Natural killer cell treated with Interleukin-12 subunit alpha and Interleukin-12 subunit beta and Interleukin-15 and Interleukin-18, amount 100 ng/mL, for 72 hours (primary cell): ENCODE measurements around the gene NSUN7. TPM values are rescaled to one million over a fixed set of nuclear protein-coding genes. Genes with fewer than 3 reads are reported as not detected.
A peak's percentile ranks its signal among the peaks of the same experiment; 100 is the strongest.

Source experiments
- ATAC-seq, 2 donors: fragments of 150-1000 bp; cut with Tn5 transposase in 1 of 2; sonication (Bioruptor Pico), chemical (Tn5 transposase) in 1 of 2; 2 replicates each; pipeline ENCODE4 v1.10.0; 2021
- DNase-seq: peaks from one replicate; pipeline ENCODE4 v3.0.0; 2022; ENCODE audit warnings: low spot score
- H3K27ac Mint-ChIP-seq, 2 donors: 1 replicate in 1 of 2; 2 replicates in 1 of 2; pipeline ENCODE4 v1.8.0; 2022; ENCODE audit warnings: mixed read lengths in 2 of 2, mild to moderate bottlenecking in 1 of 2, moderate library complexity in 1 of 2
- H3K27me3 Mint-ChIP-seq, 2 donors: 1 replicate in 1 of 2; 2 replicates in 1 of 2; pipeline ENCODE4 v1.8.0; 2022; ENCODE audit warnings: mixed read lengths in 2 of 2
- H3K36me3 Mint-ChIP-seq: one replicate; pipeline ENCODE4 v1.8.0; 2022; ENCODE audit warnings: mixed read lengths
- H3K4me1 Mint-ChIP-seq, 2 donors: 1 replicate in 1 of 2; 2 replicates in 1 of 2; pipeline ENCODE4 v1.8.0; 2022; ENCODE audit warnings: low read depth in 2 of 2, mixed read lengths in 2 of 2, mild to moderate bottlenecking in 1 of 2
- H3K4me3 Mint-ChIP-seq: one replicate; pipeline ENCODE4 v1.8.0; 2022; ENCODE audit warnings: mixed read lengths
- H3K9me3 Mint-ChIP-seq: 2 replicates; pipeline ENCODE4 v1.8.0; 2022; ENCODE audit warnings: mixed read lengths
- total RNA-seq, 2 donors: library from RNA; stranded (reverse); gene quantifications; one replicate each; pipeline ENCODE4 v1.2.3, GENCODE V29; 2022

NSUN7 gene
- total RNA-seq, 2 donors from 2014 or later: 0.12 TPM; not detected in 1

GRCh38 chr4:40837094-40837870 lies 87.5 kb downstream of the NSUN7 start:
- no peak for ATAC-seq
- DNase-seq: no peak
- H3K27ac Mint-ChIP-seq: no peak overlapping the region
- peaks cover 0 to 4% of the 10 kb centered on the region in 2 donors for H3K4me1 Mint-ChIP-seq
- H3K9me3 Mint-ChIP-seq: no peaks in the 10 kb centered on the region
- no peaks in the 10 kb centered on the region for H3K36me3 Mint-ChIP-seq
- H3K4me3 Mint-ChIP-seq: no peak overlapping the region
- peaks cover 4 to 6% of the 10 kb centered on the region in 2 donors for H3K27me3 Mint-ChIP-seq

GRCh38 chr4:40838742-40839141 lies 89.0 kb downstream of the NSUN7 start:
- H3K9me3 Mint-ChIP-seq: no peaks in the 10 kb centered on the region
- peaks cover 8 to 14% of the 10 kb centered on the region in 2 donors for H3K27me3 Mint-ChIP-seq
- DNase-seq: no peak
- no peak overlapping the region for H3K27ac Mint-ChIP-seq
- no peak for ATAC-seq
- peaks cover 0 to 4% of the 10 kb centered on the region in 2 donors for H3K4me1 Mint-ChIP-seq
- H3K36me3 Mint-ChIP-seq: no peaks in the 10 kb centered on the region
- no peak overlapping the region for H3K4me3 Mint-ChIP-seq

DNA sequence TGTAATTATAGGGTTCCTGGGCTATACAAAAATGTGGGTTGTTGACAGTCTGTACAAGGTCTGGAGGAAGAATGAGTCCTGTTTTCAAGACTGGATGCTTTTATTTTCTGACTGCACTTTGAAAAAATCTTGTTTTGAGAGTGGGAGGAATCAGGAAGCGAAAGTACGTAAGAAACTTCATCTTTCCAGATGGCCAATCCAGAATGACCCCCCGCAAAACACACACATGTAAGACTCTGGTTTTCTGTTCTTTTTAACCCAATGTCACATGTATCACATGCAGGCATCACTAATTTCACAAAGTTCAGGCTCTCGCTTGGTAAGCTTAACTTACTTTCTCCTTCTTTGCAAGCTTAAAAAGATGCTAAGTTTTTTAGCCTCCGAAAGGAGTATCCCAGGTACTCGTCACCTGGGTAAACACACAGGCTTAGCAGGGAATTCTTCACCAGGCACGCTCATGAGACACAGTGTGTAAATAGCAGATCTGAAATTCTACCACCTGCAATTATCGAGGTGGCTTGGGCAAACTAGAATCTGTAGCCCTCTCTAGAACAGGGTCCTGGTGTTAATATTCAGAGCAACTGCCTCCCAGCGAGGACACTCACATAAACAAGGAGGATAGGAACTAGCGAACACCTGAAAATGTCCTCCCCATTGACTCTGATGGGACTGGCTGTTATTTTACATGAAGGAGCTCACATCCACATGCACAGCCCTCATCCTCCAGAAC lies 90.7 kb downstream of the NSUN7 start:
- Mint-ChIP-seq H3K4me3 (no peak overlapping the region), H3K27ac (no peak overlapping the region), H3K36me3 (no peaks in the 10 kb centered on the region), H3K9me3 (no peaks in the 10 kb centered on the region), H3K4me1 (peaks cover 0 to 4% of the 10 kb centered on the region in 2 donors), H3K27me3 (peaks cover 8% of the 10 kb centered on the region in 2 donors)
- DNase-seq (no peak), ATAC-seq (no peak)

DNA sequence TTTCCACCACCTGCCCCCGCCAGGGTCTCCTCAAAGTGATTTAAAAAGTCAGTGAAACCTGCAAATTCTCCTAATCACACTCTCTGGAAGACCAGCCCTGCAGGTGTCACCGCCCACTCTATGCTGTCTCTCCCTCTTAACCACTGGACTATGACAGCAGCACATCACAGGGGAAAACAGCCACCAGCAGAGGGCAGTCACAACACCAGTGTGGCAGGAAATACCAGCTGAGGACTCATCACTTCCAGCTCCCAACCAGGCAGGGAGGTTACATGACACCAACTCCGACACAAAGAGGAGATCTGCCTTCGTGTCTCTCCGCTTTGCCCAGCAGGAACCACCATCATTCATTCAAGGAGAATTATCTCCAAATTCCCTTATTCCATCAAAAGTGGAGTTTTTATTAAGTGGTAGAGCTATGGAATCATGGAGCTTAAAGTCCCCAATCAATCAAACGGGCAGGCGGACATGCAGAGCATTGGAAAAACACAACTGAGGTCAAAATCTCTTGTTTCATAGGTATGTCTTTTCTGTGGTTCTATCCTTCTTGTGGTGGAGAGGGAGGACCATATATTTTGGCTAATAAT lies 91.3 kb downstream of the NSUN7 start:
- no peak overlapping the region for H3K4me3 Mint-ChIP-seq
- H3K27ac Mint-ChIP-seq: no peak overlapping the region
- peaks cover 0 to 4% of the 10 kb centered on the region in 2 donors for H3K4me1 Mint-ChIP-seq
- DNase-seq (peak; percentile 66), ATAC-seq (peak; percentile 60 to 77)
- no peaks in the 10 kb centered on the region for H3K36me3 Mint-ChIP-seq
- no peaks in the 10 kb centered on the region for H3K9me3 Mint-ChIP-seq
- H3K27me3 Mint-ChIP-seq: peaks cover 8% of the 10 kb centered on the region in 2 donors

DNA sequence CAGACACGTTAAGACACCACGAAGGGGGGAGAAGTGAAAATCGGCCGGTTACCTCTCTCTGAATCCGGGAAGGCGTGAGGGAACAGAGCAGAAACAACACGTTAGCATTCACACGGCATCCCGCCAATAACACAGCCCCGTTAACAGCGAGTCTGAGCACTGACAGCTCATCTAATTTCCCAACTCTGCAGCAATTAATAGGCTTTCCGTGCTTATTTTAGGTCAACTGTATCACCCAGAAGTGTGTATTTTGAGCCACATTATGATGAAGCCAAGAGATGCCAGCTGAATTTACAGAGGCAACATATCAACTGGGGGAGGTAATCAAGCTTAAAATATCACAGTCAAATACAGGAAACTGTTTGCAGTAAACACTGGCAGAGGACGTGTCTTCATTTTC lies 92.6 kb downstream of the NSUN7 start:
- no peak for DNase-seq
- peaks cover 0 to 4% of the 10 kb centered on the region in 2 donors for H3K4me1 Mint-ChIP-seq
- no peak overlapping the region for H3K4me3 Mint-ChIP-seq
- H3K27me3 Mint-ChIP-seq: peaks cover 8% of the 10 kb centered on the region in 2 donors
- H3K27ac Mint-ChIP-seq: no peak overlapping the region
- no peaks in the 10 kb centered on the region for H3K36me3 Mint-ChIP-seq
- ATAC-seq: no peak
- H3K9me3 Mint-ChIP-seq: no peaks in the 10 kb centered on the region

- no peak overlapping the region for H3K27ac Mint-ChIP-seq
- no peak overlapping the region for H3K4me3 Mint-ChIP-seq
- no peaks in the 10 kb centered on the region for H3K9me3 Mint-ChIP-seq
- H3K27me3 Mint-ChIP-seq: peaks cover 8% of the 10 kb centered on the region in 2 donors
- peaks cover 0 to 4% of the 10 kb centered on the region in 2 donors for H3K4me1 Mint-ChIP-seq
- no peaks in the 10 kb centered on the region for H3K36me3 Mint-ChIP-seq
- ATAC-seq (peak in 1 of 2 donors; percentile 30), DNase-seq (no peak)
Measured at GRCh38 chr4:40842725-40843423, 93.1 kb downstream of the NSUN7 start.

DNA sequence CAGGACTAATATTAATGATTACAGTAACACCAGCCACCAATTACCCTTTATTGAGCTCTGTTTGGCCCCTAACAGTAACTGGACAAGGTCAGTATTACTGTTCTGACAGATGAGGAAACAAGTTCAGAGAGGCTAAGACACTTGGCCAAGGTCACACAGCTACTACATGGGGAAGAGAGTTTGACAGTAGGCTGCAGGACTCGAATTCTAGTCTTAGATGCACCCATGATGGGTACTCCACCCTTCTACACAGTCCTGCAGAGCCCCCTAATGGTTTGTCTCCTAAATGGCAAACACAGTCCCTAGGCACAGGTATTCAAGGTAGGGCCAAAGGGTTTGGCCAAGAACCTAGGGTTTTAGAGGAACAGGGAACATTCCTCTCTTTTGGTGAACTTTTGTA lies 93.9 kb downstream of the NSUN7 start:
- Mint-ChIP-seq H3K4me3 (no peak overlapping the region), H3K9me3 (no peaks in the 10 kb centered on the region)
- ATAC-seq: peak; percentile 64 to 69

GRCh38 chr4:40844261-40844660 lies 94.5 kb downstream of the NSUN7 start:
- Mint-ChIP-seq H3K27ac (no peak overlapping the region), H3K4me1 (peaks cover 0 to 4% of the 10 kb centered on the region in 2 donors), H3K9me3 (no peaks in the 10 kb centered on the region), H3K4me3 (no peak overlapping the region), H3K27me3 (peaks cover 11 to 16% of the 10 kb centered on the region in 2 donors), H3K36me3 (no peaks in the 10 kb centered on the region)
- ATAC-seq: no peak
- no peak for DNase-seq

More for the DNA sequence above, 93.9 kb downstream of the NSUN7 start:
- peaks cover 9 to 11% of the 10 kb centered on the region in 2 donors for H3K27me3 Mint-ChIP-seq
- DNase-seq: no peak
- no peak overlapping the region for H3K27ac Mint-ChIP-seq
- H3K36me3 Mint-ChIP-seq: no peaks in the 10 kb centered on the region
- H3K4me1 Mint-ChIP-seq: peaks cover 0 to 4% of the 10 kb centered on the region in 2 donors

DNA sequence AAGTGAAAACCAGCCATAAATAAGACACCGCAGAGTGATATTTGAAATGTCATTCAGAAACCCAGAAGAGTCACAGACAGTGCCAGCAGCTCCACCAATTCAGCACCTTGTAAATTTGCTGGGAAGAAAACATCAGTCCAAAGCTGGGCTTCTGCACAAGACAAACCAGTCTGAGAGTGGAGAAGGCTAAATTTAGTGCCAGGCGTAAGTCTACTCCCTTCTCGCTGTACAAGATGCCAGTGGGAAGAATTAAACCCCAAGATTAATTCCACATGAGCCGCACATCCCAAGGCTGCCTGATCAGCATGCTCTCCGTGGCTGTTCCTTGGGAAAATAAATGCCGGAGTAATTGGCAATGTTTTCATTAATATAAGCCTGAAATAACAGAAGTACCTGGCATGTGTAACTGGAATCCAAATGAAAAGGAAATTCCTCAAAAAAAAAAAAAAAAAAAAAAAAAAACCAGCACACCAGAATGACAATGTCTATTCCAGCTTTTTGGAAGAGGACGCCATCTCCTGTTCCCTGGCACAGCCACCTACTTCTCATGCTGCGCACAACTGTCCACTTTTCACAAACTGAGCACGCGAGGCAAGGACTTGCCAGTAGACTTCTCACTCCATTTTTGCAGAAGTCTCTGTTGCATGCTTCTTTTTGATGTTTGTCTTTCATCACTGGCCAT lies 95.5 kb downstream of the NSUN7 start:
- H3K9me3 Mint-ChIP-seq: no peaks in the 10 kb centered on the region
- peaks cover 0 to 4% of the 10 kb centered on the region in 2 donors for H3K4me1 Mint-ChIP-seq
- H3K27ac Mint-ChIP-seq: no peak overlapping the region
- DNase-seq: no peak
- no peak for ATAC-seq
- H3K27me3 Mint-ChIP-seq: peaks cover 11 to 16% of the 10 kb centered on the region in 2 donors
- no peaks in the 10 kb centered on the region for H3K36me3 Mint-ChIP-seq
- no peak overlapping the region for H3K4me3 Mint-ChIP-seq

- Mint-ChIP-seq H3K36me3 (no peaks in the 10 kb centered on the region), H3K27me3 (peaks cover 7 to 16% of the 10 kb centered on the region in 2 donors), H3K4me1 (no peaks in the 10 kb centered on the region), H3K9me3 (no peaks in the 10 kb centered on the region), H3K27ac (no peak overlapping the region), H3K4me3 (no peak overlapping the region)
- ATAC-seq: no peak
- DNase-seq: no peak
Measured at GRCh38 chr4:40846532-40846931, 96.8 kb downstream of the NSUN7 start.

- Mint-ChIP-seq H3K27ac (no peak overlapping the region), H3K27me3 (peaks cover 6 to 15% of the 10 kb centered on the region in 2 donors), H3K4me1 (no peaks in the 10 kb centered on the region), H3K4me3 (no peak overlapping the region), H3K36me3 (no peaks in the 10 kb centered on the region), H3K9me3 (no peaks in the 10 kb centered on the region)
- DNase-seq (no peak), ATAC-seq (no peak)
Measured at GRCh38 chr4:40848251-40848650, 98.5 kb downstream of the NSUN7 start.

DNA sequence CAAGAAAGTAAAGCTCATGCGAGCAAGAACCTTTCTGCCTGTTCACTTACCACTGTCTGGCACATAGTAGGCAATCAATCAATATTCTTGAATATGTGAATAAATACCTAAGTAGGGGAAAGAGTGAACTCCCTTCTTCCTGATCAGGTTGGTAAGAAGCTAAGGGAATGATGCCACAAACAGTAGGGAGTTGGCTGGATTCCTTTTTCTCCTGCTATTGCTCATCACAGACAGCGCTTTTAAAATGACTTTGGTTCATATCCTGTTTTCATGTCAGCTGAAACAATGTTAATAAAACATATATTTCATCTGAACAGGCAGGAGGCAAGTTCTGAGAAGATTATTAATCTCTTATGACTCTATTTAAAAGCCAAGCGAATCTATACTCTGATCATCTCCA lies 99.2 kb downstream of the NSUN7 start:
- ATAC-seq (no peak), DNase-seq (no peak)
- Mint-ChIP-seq H3K27ac (no peak overlapping the region), H3K36me3 (no peaks in the 10 kb centered on the region), H3K4me3 (no peak overlapping the region), H3K27me3 (peaks cover 12 to 18% of the 10 kb centered on the region in 2 donors), H3K4me1 (no peaks in the 10 kb centered on the region), H3K9me3 (no peaks in the 10 kb centered on the region)

GRCh38 chr4:40850496-40850895 lies 100.7 kb downstream of the NSUN7 start:
- Mint-ChIP-seq H3K36me3 (no peaks in the 10 kb centered on the region), H3K27ac (no peak overlapping the region), H3K4me1 (no peaks in the 10 kb centered on the region), H3K27me3 (peaks cover 15 to 20% of the 10 kb centered on the region in 2 donors), H3K9me3 (no peaks in the 10 kb centered on the region), H3K4me3 (no peak overlapping the region)
- no peak for DNase-seq
- no peak for ATAC-seq
